GM18909 (cell line): ENCODE results near the gene CRIP1.

Source experiments
- ATAC-seq: cut with Tn5 transposase; IDR thresholded peaks from one replicate; pipeline ENCODE4 v1.9.1; 2021; ENCODE audit warnings: mild to moderate bottlenecking; ENCODE audit not compliant: unreplicated experiment, poor library complexity

The CRIP1 gene

GRCh38 chr14:105479431-105480158 is 7.1 kb upstream of the CRIP1 start:
- ATAC-seq = no peak

- no peak for ATAC-seq
Measured at GRCh38 chr14:105480199-105480746, 6.4 kb upstream of the CRIP1 start.

DNA sequence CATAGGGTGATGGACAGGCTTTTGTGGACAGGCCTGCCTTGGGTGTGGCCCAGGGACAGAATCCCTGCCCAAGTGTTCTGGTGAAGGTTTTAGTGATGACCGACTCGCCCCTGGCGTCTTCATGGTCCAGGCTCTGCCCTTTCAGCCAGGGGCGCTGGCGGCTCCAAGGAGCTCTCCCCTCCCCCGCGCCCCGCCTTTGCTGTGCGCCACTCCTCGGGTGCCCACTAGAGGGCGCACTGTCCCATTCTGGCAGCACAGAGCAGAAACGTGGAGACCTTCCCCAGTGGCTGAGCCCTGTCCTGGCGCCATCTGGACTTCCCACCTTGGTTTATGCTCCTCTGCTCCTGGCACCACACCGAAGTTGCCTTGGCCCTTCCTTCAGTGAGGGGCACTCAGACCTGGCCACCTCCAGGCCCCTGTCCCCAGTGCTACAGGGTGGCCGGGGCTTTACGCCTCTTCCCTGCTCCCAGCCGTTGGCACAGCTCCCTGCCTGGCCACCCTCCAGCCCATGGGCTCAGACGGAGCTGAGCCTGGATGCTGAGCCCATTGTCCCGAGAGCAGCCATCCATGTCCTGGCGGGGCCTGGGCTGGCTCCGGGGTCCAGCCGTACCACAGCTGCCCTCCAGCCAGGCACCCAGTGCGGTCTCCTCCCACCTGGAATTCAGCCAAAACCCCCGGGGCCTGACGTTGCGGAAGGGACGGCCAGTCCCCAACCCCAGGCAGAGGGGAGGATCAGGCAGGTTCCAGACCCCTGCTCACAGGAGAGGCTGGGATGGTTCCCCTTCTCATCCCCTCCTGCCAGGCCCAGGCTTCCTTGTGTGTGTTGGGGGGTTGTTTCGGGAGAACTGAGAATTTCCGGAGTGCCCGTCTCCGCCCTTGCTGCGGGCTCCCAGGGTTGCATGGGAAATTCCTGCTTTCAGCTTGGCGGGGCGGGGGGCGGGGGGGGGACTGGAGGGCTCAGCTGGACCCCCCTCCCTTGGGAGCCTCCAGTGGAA is 5.6 kb upstream of the CRIP1 start:
- peak; percentile 60 for ATAC-seq

DNA sequence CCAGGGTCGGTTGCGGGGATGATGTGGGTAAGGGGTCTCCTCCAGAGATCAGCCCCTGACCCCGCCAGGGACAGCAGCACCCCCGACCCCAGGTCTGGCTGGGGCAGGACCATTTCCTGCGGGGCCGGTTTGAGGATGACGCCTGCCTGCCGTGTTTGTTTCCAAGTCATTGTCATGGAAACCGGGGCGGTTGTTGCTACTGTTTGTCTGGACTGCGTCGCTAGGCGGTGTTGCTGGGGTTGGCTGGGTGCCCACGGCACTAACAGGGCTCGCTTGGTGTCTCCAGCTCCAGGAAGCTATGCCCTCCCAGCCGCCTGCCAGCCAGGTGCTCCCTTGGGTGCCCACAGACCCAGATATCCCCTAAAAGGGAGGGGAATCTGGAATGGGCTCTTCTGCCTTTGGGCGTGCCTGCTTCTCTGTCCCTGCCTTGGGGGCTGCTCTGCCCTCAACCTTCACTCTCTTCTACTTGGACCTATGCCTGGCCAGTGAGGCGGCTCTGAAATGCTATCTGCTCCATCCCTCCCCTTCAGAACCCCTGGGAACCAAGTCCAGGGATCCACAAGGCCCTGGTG is 4.7 kb upstream of the CRIP1 start:
- peak; percentile 59 for ATAC-seq

GRCh38 chr14:105482486-105483110 is 4.1 kb upstream of the CRIP1 start:
- ATAC-seq = no peak

- no peak for ATAC-seq
Measured at GRCh38 chr14:105483300-105484068, 3.2 kb upstream of the CRIP1 start.

DNA sequence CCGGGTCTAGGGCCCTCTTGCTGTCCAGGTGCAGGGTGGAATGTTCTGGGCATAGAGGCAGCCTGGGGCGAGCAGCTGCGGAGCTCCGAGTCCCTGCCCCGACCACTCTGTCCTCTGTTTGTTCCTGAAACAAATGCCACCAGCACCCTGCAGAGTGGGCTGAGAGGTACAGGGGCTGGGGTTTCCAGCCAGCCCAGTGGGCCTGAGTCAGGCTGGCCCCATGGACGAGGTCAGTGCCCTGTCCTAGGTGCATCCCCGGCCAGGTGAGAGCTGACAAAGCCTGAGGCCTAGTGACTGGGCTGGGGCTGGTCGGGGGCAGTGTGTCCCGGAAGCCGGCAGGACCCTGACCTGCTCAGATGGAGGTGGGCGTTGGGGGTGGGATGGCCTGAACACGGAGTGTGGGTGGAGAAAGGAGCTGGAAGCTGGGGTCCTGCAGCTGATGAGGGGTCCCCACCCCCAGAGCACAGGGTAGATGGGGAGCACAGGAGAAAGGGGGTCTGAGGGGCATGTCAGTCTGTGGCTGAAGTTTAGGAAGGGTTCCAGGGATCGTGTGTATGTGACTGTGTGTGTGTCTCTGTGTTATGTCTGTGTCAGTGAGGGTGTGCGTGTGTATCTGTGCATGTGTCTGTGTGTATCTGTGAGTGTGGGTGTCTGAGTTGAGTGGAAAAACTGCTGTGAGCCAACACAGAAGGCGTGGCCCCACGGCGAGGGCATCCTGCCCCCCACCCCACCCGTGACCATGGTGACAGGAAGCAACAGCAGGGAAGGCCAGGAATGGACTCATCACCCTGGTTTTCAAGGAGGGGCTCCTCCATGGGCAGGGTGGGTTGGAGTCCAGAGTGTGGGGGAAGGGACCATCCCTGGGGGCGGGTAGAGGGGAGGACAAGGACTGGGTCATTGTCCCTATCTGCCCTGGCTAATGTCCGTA is 2.4 kb upstream of the CRIP1 start:
- no peak for ATAC-seq

- ATAC-seq = no peak
Measured at GRCh38 chr14:105484997-105485393, 1.7 kb upstream of the CRIP1 start.

- ATAC-seq = no peak
Measured at GRCh38 chr14:105485739-105486162, 935 bp upstream of the CRIP1 start.

- no peak for ATAC-seq
Measured at GRCh38 chr14:105486974-105487448, 325 bp downstream of the CRIP1 start.

DNA sequence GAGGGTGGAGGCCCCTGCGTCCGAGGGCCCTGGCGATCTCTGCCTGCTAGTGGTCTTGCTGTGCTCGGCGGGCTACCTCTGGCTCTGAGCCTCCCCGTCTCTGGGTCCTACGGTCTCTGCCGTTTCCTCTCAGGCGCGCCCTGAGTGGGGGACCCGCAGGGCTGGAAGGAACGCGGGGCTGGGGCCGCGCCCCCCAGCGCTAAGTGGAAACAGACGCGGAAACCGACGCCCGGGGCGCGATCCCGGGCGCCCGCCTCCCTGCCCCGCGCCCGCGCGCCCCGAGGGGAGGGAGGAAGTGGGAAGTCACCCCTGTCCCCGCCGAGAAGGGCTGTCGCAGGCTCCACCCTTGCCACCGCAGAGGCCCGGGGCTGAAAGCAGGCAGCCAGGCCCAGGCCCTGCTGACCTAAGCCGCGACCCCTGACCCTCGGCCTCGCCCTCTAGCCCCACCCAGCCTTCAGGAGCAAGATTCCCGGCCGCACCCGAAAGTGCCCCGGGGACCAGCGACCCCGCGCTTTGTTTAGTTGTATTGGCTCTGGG is 831 bp downstream of the CRIP1 start:
- ATAC-seq = no peak

DNA sequence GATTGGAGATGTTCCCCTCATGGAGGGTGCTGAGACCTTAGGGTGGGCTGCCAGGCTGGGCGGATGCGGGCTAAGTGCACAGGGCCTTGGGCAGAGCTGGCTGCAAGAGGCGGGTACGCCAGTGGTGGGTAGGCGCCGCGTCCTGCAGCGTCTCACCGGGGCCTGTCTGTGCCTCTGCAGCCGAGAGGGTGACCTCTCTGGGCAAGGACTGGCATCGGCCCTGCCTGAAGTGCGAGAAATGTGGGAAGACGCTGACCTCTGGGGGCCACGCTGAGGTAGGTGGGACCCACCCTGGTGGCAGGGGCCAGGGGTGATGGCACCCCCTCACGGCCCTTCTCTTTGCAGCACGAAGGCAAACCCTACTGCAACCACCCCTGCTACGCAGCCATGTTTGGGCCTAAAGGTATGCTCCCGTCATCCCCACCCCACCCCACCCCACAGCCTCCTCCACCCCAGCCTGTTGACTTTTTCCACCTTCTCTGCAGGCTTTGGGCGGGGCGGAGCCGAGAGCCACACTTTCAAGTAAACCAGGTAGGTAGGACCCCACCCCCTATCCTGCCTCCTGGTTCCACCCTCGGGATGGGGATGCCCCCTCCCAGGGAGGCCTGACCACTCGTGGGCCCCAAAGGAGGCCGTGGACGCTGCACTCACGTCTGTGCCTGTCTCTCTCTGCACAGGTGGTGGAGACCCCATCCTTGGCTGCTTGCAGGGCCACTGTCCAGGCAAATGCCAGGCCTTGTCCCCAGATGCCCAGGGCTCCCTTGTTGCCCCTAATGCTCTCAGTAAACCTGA is 1.5 kb downstream of the CRIP1 start:
- ATAC-seq = no peak

GRCh38 chr14:105488781-105489541 is 2.3 kb downstream of the CRIP1 start:
- no peak for ATAC-seq

GRCh38 chr14:105489542-105490266 is 3.0 kb downstream of the CRIP1 start:
- ATAC-seq = no peak

- peak; percentile 0 for ATAC-seq
Measured at GRCh38 chr14:105490267-105490571, 3.5 kb downstream of the CRIP1 start.
